ENCODE results near the gene SP3.

Gene SP3

GRCh38 chr2:173965372-173966025 lies at the start of gene SP3:
Gene SP3 (minus strand): TSS chr2:173965373. CDS start chr2:173965171, 202 bp downstream.
- peaks cover 7% of the 10 kb centered on the region; the same call in 1 of the 2 replicates for H3K36me3 ChIP-seq (replicated peaks)
- in situ Hi-C loops (cut with MboI; ENCODE audit: low sequenced_read_pairs) = no loop called here

GRCh38 chr2:174014699-174015070 lies 49.5 kb upstream of the SP3 start:
- no peak overlapping the region for H3K4me3 ChIP-seq
- no peaks in the 10 kb centered on the region for H3K27me3 ChIP-seq (ENCODE audit: low read depth)
- no peaks in the 10 kb centered on the region for H3K36me3 ChIP-seq (replicated peaks)
- peaks cover 13% of the 10 kb centered on the region for H3K4me1 ChIP-seq
- no peaks in the 10 kb centered on the region for H3K9me3 ChIP-seq
- DNase-seq (ENCODE audit: low spot score in 2 of 2) = no peak
- in situ Hi-C loops (cut with MboI; ENCODE audit: low sequenced_read_pairs) = no loop called here

More at GRCh38 chr2:173965372-173966025, at the start of gene SP3:
- H3K4me1 ChIP-seq = peaks cover 9% of the 10 kb centered on the region
- DNase-seq (ENCODE audit: low spot score in 2 of 2) = peak; percentile 95 to 99
- no peaks in the 10 kb centered on the region for H3K9me3 ChIP-seq
- H3K4me3 ChIP-seq = peak within 1 kb of the TSS; percentile 93
- no peaks in the 10 kb centered on the region for H3K27me3 ChIP-seq (ENCODE audit: low read depth)

- Histone ChIP-seq H3K4me1 (peaks cover 13% of the 10 kb centered on the region), H3K9me3 (no peaks in the 10 kb centered on the region), H3K27me3 (ENCODE audit: low read depth) (no peaks in the 10 kb centered on the region), H3K36me3 (replicated peaks) (no peaks in the 10 kb centered on the region), H3K4me3 (no peak overlapping the region)
- peak in 1 of 2 experiments; percentile 52 for DNase-seq (ENCODE audit: low spot score in 2 of 2)
- in situ Hi-C loops (cut with MboI; ENCODE audit: low sequenced_read_pairs) = no loop called here
Measured at GRCh38 chr2:174014011-174014698, 49.0 kb upstream of the SP3 start.

GRCh38 chr2:174013315-174013751 lies 48.2 kb upstream of the SP3 start:
- DNase-seq (ENCODE audit: low spot score in 2 of 2) = no peak
- no peaks in the 10 kb centered on the region for H3K27me3 ChIP-seq (ENCODE audit: low read depth)
- H3K4me1 ChIP-seq = peaks cover 13% of the 10 kb centered on the region
- H3K36me3 ChIP-seq (replicated peaks) = no peaks in the 10 kb centered on the region
- in situ Hi-C loops (cut with MboI; ENCODE audit: low sequenced_read_pairs) = no loop called here
- no peak overlapping the region for H3K4me3 ChIP-seq
- H3K9me3 ChIP-seq = no peaks in the 10 kb centered on the region

GRCh38 chr2:174012347-174013314 lies 47.5 kb upstream of the SP3 start:
- peaks cover 15% of the 10 kb centered on the region for H3K4me1 ChIP-seq
- no peak for DNase-seq (ENCODE audit: low spot score in 2 of 2)
- H3K4me3 ChIP-seq = no peak overlapping the region
- in situ Hi-C loops (cut with MboI; ENCODE audit: low sequenced_read_pairs) = no loop called here
- H3K36me3 ChIP-seq (replicated peaks) = no peaks in the 10 kb centered on the region
- H3K9me3 ChIP-seq = no peaks in the 10 kb centered on the region
- no peaks in the 10 kb centered on the region for H3K27me3 ChIP-seq (ENCODE audit: low read depth)

GRCh38 chr2:174011796-174012195 lies 46.6 kb upstream of the SP3 start:
- in situ Hi-C loops (cut with MboI; ENCODE audit: low sequenced_read_pairs) = no loop called here
- Histone ChIP-seq H3K4me1 (peaks cover 17% of the 10 kb centered on the region), H3K36me3 (replicated peaks) (no peaks in the 10 kb centered on the region)

GRCh38 chr2:174011173-174011572 lies 46.0 kb upstream of the SP3 start:
- Histone ChIP-seq H3K27me3 (ENCODE audit: low read depth) (no peaks in the 10 kb centered on the region), H3K36me3 (replicated peaks) (no peaks in the 10 kb centered on the region), H3K4me1 (peaks cover 17% of the 10 kb centered on the region), H3K4me3 (no peak overlapping the region), H3K9me3 (no peaks in the 10 kb centered on the region)
- no peak for DNase-seq (ENCODE audit: low spot score in 2 of 2)
- in situ Hi-C loops (cut with MboI; ENCODE audit: low sequenced_read_pairs) = no loop called here

More at GRCh38 chr2:174011796-174012195, 46.6 kb upstream of the SP3 start:
- DNase-seq (ENCODE audit: low spot score in 2 of 2) = no peak
- Histone ChIP-seq H3K27me3 (ENCODE audit: low read depth) (no peaks in the 10 kb centered on the region), H3K9me3 (no peaks in the 10 kb centered on the region), H3K4me3 (no peak overlapping the region)

- H3K4me1 ChIP-seq = peaks cover 15% of the 10 kb centered on the region
- in situ Hi-C loops (cut with MboI; ENCODE audit: low sequenced_read_pairs) = no loop called here
- H3K9me3 ChIP-seq = no peaks in the 10 kb centered on the region
- DNase-seq (ENCODE audit: low spot score in 2 of 2) = no peak
- no peak overlapping the region for H3K4me3 ChIP-seq
- no peaks in the 10 kb centered on the region for H3K27me3 ChIP-seq (ENCODE audit: low read depth)
- H3K36me3 ChIP-seq (replicated peaks) = no peaks in the 10 kb centered on the region
Measured at GRCh38 chr2:174009488-174010223, 44.5 kb upstream of the SP3 start.

- in situ Hi-C loops (cut with MboI; ENCODE audit: low sequenced_read_pairs) = no loop called here
- Histone ChIP-seq H3K9me3 (no peaks in the 10 kb centered on the region), H3K4me3 (no peak overlapping the region), H3K36me3 (replicated peaks) (no peaks in the 10 kb centered on the region), H3K27me3 (ENCODE audit: low read depth) (no peaks in the 10 kb centered on the region), H3K4me1 (peaks cover 6% of the 10 kb centered on the region)
- DNase-seq (ENCODE audit: low spot score in 2 of 2) = no peak
Measured at GRCh38 chr2:174008720-174009119, 43.5 kb upstream of the SP3 start.

GRCh38 chr2:174007010-174007409 lies 41.8 kb upstream of the SP3 start:
- no peaks in the 10 kb centered on the region for H3K27me3 ChIP-seq (ENCODE audit: low read depth)
- no peak overlapping the region for H3K4me3 ChIP-seq
- DNase-seq (ENCODE audit: low spot score in 2 of 2) = no peak
- in situ Hi-C loops (cut with MboI; ENCODE audit: low sequenced_read_pairs) = no loop called here
- H3K36me3 ChIP-seq (replicated peaks) = no peaks in the 10 kb centered on the region
- H3K4me1 ChIP-seq = peaks cover 4% of the 10 kb centered on the region; the same call in 1 of the 2 replicates
- no peaks in the 10 kb centered on the region for H3K9me3 ChIP-seq

GRCh38 chr2:174005801-174006419 lies 40.7 kb upstream of the SP3 start:
- Histone ChIP-seq H3K9me3 (no peaks in the 10 kb centered on the region), H3K27me3 (ENCODE audit: low read depth) (no peaks in the 10 kb centered on the region), H3K36me3 (replicated peaks) (no peaks in the 10 kb centered on the region), H3K4me3 (no peak overlapping the region), H3K4me1 (peaks cover 4% of the 10 kb centered on the region; the same call in 1 of the 2 replicates)
- in situ Hi-C loops (cut with MboI; ENCODE audit: low sequenced_read_pairs) = no loop called here
- no peak for DNase-seq (ENCODE audit: low spot score in 2 of 2)

GRCh38 chr2:174004905-174005605 lies 39.9 kb upstream of the SP3 start:
- no peak for DNase-seq (ENCODE audit: low spot score in 2 of 2)
- in situ Hi-C loops (cut with MboI; ENCODE audit: low sequenced_read_pairs) = no loop called here
- no peaks in the 10 kb centered on the region for H3K9me3 ChIP-seq
- no peaks in the 10 kb centered on the region for H3K27me3 ChIP-seq (ENCODE audit: low read depth)
- peaks cover 4% of the 10 kb centered on the region; the same call in 1 of the 2 replicates for H3K4me1 ChIP-seq
- H3K36me3 ChIP-seq (replicated peaks) = no peaks in the 10 kb centered on the region
- H3K4me3 ChIP-seq = no peak overlapping the region
